AG04450 (cell line): ENCODE results near the gene CYP27A1. TPM values are rescaled to one million over a fixed set of nuclear protein-coding genes. Genes with fewer than 3 reads are reported as not detected.

Experiments used
- CTCF ChIA-PET: fragments of 300-600, 350-600 bp; formaldehyde crosslinking; extraction: SDS; loops from one replicate; lab custom pipeline; 2022; ENCODE audit warnings: antibody characterized with exemption, inconsistent platforms; lab: Charles Lee
- POLR2A ChIA-PET: fragments of 350-600 bp; formaldehyde crosslinking; extraction: SDS; loops from one replicate; lab custom pipeline; 2021; ENCODE audit warnings: antibody characterized with exemption, inconsistent platforms; lab: Yijun Ruan, JAX
- DNase-seq: peaks from one replicate; pipeline ENCODE4 v3.0.0-alpha.2; 2011; ENCODE audit warnings: low read depth, low spot score
- H3K27ac ChIP-seq: one replicate; pipeline ENCODE4 v1.5.1; 2012; ENCODE audit warnings: low read depth, low read length, control low read depth
- H3K27me3 ChIP-seq: one replicate; pipeline ENCODE4 v1.6.0; 2012; ENCODE audit warnings: low read length; ENCODE audit not compliant: control insufficient read depth, insufficient read depth
- H3K4me3 ChIP-seq: 2 replicates; pipeline ENCODE4 v1.5.1; 2011; ENCODE audit warnings: mild to moderate bottlenecking, low read depth, low read length, control low read depth
- H3K9me3 ChIP-seq: 2 replicates; pipeline ENCODE4 v1.5.1; 2012; ENCODE audit warnings: low read length; ENCODE audit not compliant: control insufficient read depth, insufficient read depth
- polyA plus RNA-seq: library from polyadenylated mRNA; depleted of rRNA; stranded (reverse); fragments of >200 nt; gene quantifications from 2 replicates; pipeline ENCODE4 v1.2.3, GENCODE V29; 2011
- TF ChIP-seq, protein P1 (sequence below): IDR thresholded peaks from 2 replicates; pipeline ENCODE4 v1.5.1; 2011; ENCODE audit warnings: low read depth, low read length, control low read depth, inconsistent platforms

Gene CYP27A1
- polyA plus RNA-seq, 1 experiment, result 25.6 TPM

DNA sequence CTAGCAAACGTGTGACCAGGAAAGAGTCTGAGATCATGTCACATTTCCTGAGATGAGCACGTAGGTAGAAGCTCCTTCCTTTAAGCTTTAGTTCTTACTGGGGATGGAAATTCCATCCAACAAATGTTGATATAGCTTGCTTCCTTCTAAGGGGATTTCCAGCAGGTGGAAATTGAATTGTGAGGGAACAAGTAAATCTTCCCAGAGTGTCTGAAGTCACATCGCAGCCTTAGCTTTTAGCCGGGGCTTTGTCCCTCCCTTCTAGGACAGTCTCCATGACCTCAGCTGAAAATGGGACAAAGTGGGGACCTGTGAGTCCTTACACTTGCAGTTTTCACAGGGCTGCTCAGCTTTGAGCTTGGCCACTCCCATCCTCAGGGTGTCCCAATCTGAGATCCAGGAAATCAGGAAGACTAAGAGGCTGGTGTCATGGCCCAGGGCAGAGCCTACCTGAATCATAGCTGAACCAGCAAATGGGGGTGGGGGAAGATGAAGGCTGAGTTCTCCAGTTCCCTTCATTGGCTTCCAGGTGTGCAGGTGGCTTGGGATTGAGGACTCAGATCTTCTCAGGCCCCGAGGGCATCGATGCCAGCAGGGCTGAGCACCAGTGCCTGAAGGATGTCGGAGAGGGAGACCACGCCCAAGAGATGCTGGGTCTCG is 41.4 kb downstream of the CYP27A1 start:
- Histone ChIP-seq H3K9me3 (no peaks in the 10 kb centered on the region; the same call in 1 of the 2 replicates), H3K4me3 (no peak overlapping the region), H3K27ac (no peak overlapping the region), H3K27me3 (peaks cover 28% of the 10 kb centered on the region)
- TF ChIP-seq, protein P1, sequence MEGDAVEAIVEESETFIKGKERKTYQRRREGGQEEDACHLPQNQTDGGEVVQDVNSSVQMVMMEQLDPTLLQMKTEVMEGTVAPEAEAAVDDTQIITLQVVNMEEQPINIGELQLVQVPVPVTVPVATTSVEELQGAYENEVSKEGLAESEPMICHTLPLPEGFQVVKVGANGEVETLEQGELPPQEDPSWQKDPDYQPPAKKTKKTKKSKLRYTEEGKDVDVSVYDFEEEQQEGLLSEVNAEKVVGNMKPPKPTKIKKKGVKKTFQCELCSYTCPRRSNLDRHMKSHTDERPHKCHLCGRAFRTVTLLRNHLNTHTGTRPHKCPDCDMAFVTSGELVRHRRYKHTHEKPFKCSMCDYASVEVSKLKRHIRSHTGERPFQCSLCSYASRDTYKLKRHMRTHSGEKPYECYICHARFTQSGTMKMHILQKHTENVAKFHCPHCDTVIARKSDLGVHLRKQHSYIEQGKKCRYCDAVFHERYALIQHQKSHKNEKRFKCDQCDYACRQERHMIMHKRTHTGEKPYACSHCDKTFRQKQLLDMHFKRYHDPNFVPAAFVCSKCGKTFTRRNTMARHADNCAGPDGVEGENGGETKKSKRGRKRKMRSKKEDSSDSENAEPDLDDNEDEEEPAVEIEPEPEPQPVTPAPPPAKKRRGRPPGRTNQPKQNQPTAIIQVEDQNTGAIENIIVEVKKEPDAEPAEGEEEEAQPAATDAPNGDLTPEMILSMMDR, result no peak
- DNase-seq, result no peak
- POLR2A ChIA-PET, result no interaction called here
- CTCF ChIA-PET, result interaction anchor here (1.0 kb wide), 1 partner anchor 113 kb away, joined by 3 read pairs; the partner anchor contains the start of gene TTLL4

DNA sequence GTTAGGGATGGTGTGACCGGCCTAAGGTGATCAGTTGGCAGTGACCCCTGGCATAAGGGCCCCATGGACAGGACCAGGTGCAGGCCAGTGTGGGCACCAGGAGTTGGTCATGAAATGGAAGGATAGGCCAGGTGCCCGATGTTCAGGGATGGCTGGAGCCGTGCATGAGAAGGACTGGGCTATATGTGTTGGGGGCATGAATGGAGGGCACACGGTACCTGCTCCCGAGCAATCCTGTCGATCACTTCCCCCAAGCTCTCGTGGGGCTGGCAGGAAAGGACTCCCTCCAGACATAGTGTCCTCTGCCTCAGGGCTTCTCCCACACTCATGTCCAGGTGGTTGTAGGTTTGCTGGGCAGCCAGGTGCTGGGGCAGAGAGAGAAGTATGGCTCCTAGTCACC is 42.1 kb downstream of the CYP27A1 start:
- TF ChIP-seq, protein P1, result no peak
- Histone ChIP-seq H3K4me3 (no peak overlapping the region), H3K27me3 (peaks cover 31% of the 10 kb centered on the region), H3K9me3 (no peaks in the 10 kb centered on the region; the same call in 1 of the 2 replicates), H3K27ac (no peak overlapping the region)
- ChIA-PET CTCF (no interaction called here), POLR2A (no interaction called here)
- DNase-seq, result no peak

DNA sequence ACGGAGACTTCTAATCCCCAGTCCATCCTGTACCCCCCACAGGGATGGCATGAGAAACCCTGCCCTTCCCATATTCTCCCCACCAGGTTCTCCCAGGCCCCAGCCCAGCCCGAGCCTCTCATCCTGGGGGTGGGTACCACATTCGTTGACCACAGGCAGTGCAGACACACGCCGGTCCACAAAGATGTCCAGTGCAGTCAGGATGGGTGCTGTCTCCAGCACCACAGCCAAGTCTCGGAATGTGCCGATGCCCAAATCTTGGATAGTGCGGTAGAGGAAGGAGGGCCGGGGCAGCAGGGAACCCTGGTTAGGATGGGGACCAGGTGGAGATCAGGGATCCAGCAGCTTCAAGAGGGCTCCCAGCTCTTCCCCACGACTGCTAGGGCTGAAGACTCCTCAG is 44.8 kb downstream of the CYP27A1 start:
- H3K4me3 ChIP-seq, result no peak overlapping the region
- TF ChIP-seq, protein P1, result no peak
- ChIA-PET CTCF (interaction anchor here (1.0 kb wide), 1 partner anchor 21 kb away, joined by 4 read pairs; no protein-coding TSS in a partner anchor), POLR2A (no interaction called here)
- H3K27me3 ChIP-seq, result peaks cover 35% of the 10 kb centered on the region
- DNase-seq, result no peak
- no peak overlapping the region for H3K27ac ChIP-seq
- H3K9me3 ChIP-seq, result no peaks in the 10 kb centered on the region

DNA sequence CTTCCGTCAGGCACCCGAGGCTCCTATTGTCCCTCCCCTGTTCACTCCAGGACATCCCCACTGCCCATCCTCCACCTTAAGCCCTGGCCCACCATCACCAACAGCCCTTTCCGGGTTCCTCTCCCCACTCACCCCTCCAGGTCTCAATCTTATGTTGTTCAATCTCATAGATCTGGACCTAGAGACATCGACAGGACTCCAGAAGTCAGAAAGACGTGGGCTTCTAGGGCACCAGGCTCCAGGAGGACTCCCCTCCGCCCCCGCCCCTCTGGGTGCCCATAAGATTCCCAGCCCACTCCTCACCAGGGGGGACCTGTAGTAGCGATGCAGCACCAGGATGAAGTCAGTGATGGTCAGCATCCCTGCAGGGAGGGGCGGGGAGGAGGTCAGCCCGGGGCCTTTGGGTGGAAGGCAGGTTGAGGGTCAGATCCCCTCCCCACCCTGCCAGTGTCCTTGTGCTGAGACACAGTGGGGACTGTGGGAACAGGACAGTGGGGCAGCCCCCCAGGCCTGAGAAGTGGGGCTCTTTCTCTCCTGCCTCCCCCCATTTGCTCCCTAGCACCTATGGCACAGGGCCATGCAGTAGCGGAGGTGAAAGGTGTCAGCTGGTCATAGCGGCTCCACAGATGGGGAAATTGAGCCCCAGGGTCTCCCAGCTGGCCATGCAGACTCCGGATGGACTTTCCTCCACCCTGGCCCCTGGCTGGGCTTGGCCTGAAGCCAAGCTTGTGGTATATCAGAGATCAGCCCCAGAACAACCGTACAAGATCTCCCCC is 45.9 kb downstream of the CYP27A1 start:
- peaks cover 35% of the 10 kb centered on the region for H3K27me3 ChIP-seq
- no peak for DNase-seq
- ChIA-PET CTCF (interaction anchor here (2.4 kb wide), 1 partner anchor 19 kb away, joined by 8 read pairs; no protein-coding TSS in a partner anchor), POLR2A (no interaction called here)
- no peak overlapping the region for H3K27ac ChIP-seq
- H3K4me3 ChIP-seq, result no peak overlapping the region
- H3K9me3 ChIP-seq, result no peaks in the 10 kb centered on the region
- TF ChIP-seq, protein P1, result no peak

DNA sequence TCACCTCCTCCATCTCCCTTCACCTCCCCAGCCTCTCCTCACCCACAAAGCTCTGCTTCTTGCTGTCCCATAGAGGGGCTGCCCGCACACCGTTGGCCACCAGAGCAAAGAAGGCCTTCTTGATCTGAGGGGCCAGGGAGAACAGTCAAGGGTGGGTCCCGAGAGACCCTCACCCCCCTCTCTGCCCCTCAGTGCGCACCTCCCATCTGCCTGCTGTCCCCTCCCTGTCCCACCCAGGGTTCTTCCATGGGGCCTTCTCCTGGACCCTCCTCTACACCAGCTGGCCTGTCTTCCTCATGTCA is 46.5 kb downstream of the CYP27A1 start:
- no peak overlapping the region for H3K4me3 ChIP-seq
- ChIA-PET POLR2A (no interaction called here), CTCF (interaction anchor here (2.4 kb wide), 1 partner anchor 19 kb away, joined by 8 read pairs; no protein-coding TSS in a partner anchor)
- peaks cover 38% of the 10 kb centered on the region for H3K27me3 ChIP-seq
- H3K9me3 ChIP-seq, result no peaks in the 10 kb centered on the region
- no peak for DNase-seq
- H3K27ac ChIP-seq, result no peak overlapping the region
- TF ChIP-seq, protein P1, result no peak
